ENCODE measurements around the gene MALL.
"Not testable (repeated sequence)": the region's sequence is repeated elsewhere in the genome, so short reads cannot be mapped to it uniquely, and the experiment has no call there.

GRCh38 chr2:110075896-110076295 is 39.7 kb downstream of the MALL start:
- not testable (repeated sequence) for TF ChIP-seq POLR2A, CTCF (IDR thresholded peaks at IDR 0.05)
